PC-3 (cell line): Measurements from ENCODE around the gene H2AZ2.

ENCODE experiments used
- CTCF ChIP-seq: fragments of 300-600 bp; sonication (generic); conservative IDR thresholded peaks from 2 replicates; pipeline ENCODE4 v1.5.1; 2017; ENCODE audit warnings: antibody characterized with exemption, low read depth, mild to moderate bottlenecking, low read length
- EZH2 ChIP-seq: fragments of 300-600 bp; sonication (generic); IDR thresholded peaks from one replicate; pipeline ENCODE4 v1.6.1; 2017; ENCODE audit warnings: antibody characterized with exemption, mild to moderate bottlenecking, low read length; ENCODE audit not compliant: unreplicated experiment

DNA sequence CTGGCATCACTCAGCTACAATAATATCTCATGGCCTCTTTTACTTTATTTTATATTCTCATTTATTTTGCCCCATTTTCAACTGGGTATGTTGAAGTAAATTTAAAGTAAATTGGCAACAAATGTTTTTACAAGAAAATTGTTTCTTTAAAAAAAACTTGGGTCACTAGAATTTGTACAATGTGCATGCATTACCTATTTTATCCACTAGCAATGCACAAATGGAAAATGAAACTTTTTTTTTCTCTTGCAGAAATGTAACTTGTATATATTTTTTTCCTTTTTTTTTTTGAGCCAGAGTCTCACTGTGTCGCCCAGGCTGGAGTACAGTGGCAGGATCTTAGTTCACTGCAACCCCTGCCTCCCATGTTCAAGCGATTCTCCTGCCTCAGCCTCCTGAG is 10.3 kb upstream of the H2AZ2 start:
- no peak for TF ChIP-seq CTCF
- no peak for TF ChIP-seq EZH2
